SK-N-DZ (cell line): ENCODE measurements around the gene CUEDC2.

Source experiments
- DNase-seq: peaks from one replicate; pipeline ENCODE4 v3.0.0-alpha.2; 2015; ENCODE audit warnings: low spot score

The CUEDC2 gene

GRCh38 chr10:102424916-102425315 is 7.5 kb downstream of the CUEDC2 start:
- no peak for DNase-seq

- DNase-seq, result no peak
These were observed 8.2 kb downstream of the CUEDC2 start for GRCh38 chr10:102424145-102424544.

- DNase-seq, result no peak
These were observed 8.9 kb downstream of the CUEDC2 start for GRCh38 chr10:102423372-102423968.

- peak; percentile 66 for DNase-seq
These were observed 9.7 kb downstream of the CUEDC2 start for GRCh38 chr10:102422545-102423129.

- DNase-seq, result no peak
These were observed 10.4 kb downstream of the CUEDC2 start for GRCh38 chr10:102421757-102422512.

- DNase-seq, result no peak
These were observed 10.9 kb downstream of the CUEDC2 start for GRCh38 chr10:102421507-102421756.

GRCh38 chr10:102420714-102421506 is 11.5 kb downstream of the CUEDC2 start, which contains the start of gene FBXL15:
Gene FBXL15, plus strand, starts transcription at chr10:102420836. Its CDS starts 294 bp downstream, at chr10:102421130.
- peak; percentile 98 for DNase-seq

GRCh38 chr10:102420181-102420713 is 12.1 kb downstream of the CUEDC2 start:
- DNase-seq, result no peak

GRCh38 chr10:102419269-102420180 is 12.8 kb downstream of the CUEDC2 start:
- DNase-seq, result peak; percentile 89

- DNase-seq, result peak; percentile 81
These were observed 13.6 kb downstream of the CUEDC2 start, which contains the start of gene PSD for GRCh38 chr10:102418622-102419268. Gene PSD, minus strand, starts transcription at chr10:102418785. Its CDS starts 1,747 bp downstream, at chr10:102417038.

GRCh38 chr10:102416695-102417094 is 15.7 kb downstream of the CUEDC2 start:
- DNase-seq, result no peak

- DNase-seq, result no peak
These were observed 16.1 kb downstream of the CUEDC2 start for GRCh38 chr10:102416283-102416682.

- DNase-seq, result no peak
These were observed 17.6 kb downstream of the CUEDC2 start for GRCh38 chr10:102414749-102415148.

- DNase-seq, result no peak
These were observed 18.4 kb downstream of the CUEDC2 start for GRCh38 chr10:102413806-102414561.

- peak; percentile 87 for DNase-seq
These were observed 19.2 kb downstream of the CUEDC2 start for GRCh38 chr10:102413053-102413705.

- DNase-seq, result no peak
These were observed 20.1 kb downstream of the CUEDC2 start for GRCh38 chr10:102412293-102412692.

GRCh38 chr10:102411341-102412255 is 20.8 kb downstream of the CUEDC2 start:
- DNase-seq, result no peak
